NB4 (cell line): ENCODE data around the gene AHR.

ENCODE experiments used
- CTCF ChIP-seq: IDR thresholded peaks from one replicate; pipeline ENCODE4 v1.5.1; 2012; ENCODE audit warnings: low read depth, low read length
- MAX ChIP-seq: IDR thresholded peaks from 2 replicates; pipeline ENCODE4 v1.6.1; 2011; ENCODE audit warnings: low read depth, low read length
- POLR2A ChIP-seq: IDR thresholded peaks from 2 replicates; pipeline ENCODE4 v1.6.1; 2011; ENCODE audit warnings: mild to moderate bottlenecking; ENCODE audit not compliant: insufficient read length; ENCODE audit errors: extremely low read depth

- no peak for TF ChIP-seq CTCF
- TF ChIP-seq POLR2A = no peak
- TF ChIP-seq MAX = no peak
These were observed 26.9 kb downstream of the AHR start for GRCh38 chr7:17325364-17325763.
